Measurements from ENCODE around the gene NFATC2IP. TPM values are rescaled to one million over a fixed set of nuclear protein-coding genes. Genes with fewer than 3 reads are reported as not detected.
A peak's percentile ranks its signal among the peaks of the same experiment; 100 is the strongest.

The NFATC2IP gene
- total RNA-seq, 1 donor from 2014 or later: 20.8 TPM

DNA sequence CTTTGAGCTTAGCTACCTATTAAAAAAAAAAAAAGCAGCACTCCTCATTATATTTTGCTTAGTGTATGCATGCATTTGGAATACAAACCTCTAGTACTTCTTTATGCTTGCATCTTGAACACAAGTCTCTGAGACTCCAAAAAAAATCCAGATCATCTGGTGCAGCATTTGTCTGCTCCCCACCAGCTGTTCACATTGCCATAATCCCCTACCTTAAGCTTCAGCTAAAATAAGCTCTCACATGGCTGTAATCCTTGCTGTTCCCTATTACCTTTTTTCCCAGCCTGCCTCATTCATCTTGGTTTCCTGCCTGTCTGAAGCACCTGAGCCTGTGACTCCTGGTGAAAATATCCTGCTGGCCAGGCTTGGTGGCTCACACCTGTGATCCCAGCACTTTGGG lies 7.5 kb upstream of the NFATC2IP start:
- H3K27me3 ChIP-seq (ENCODE audit: control insufficient read depth, insufficient read depth, low read length): no peaks in the 10 kb centered on the region
- DNase-seq (ENCODE audit: low read depth): no peak
- TF ChIP-seq, protein P1, sequence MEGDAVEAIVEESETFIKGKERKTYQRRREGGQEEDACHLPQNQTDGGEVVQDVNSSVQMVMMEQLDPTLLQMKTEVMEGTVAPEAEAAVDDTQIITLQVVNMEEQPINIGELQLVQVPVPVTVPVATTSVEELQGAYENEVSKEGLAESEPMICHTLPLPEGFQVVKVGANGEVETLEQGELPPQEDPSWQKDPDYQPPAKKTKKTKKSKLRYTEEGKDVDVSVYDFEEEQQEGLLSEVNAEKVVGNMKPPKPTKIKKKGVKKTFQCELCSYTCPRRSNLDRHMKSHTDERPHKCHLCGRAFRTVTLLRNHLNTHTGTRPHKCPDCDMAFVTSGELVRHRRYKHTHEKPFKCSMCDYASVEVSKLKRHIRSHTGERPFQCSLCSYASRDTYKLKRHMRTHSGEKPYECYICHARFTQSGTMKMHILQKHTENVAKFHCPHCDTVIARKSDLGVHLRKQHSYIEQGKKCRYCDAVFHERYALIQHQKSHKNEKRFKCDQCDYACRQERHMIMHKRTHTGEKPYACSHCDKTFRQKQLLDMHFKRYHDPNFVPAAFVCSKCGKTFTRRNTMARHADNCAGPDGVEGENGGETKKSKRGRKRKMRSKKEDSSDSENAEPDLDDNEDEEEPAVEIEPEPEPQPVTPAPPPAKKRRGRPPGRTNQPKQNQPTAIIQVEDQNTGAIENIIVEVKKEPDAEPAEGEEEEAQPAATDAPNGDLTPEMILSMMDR (IDR thresholded peaks at IDR 0.05; ENCODE audit: insufficient read depth, low read length, poor library complexity, severe bottlenecking): no peak
- H3K4me3 ChIP-seq (ENCODE audit: low read depth, low read length): no peak overlapping the region
- H3K36me3 ChIP-seq (ENCODE audit: control insufficient read depth, insufficient read depth, low read length): no peaks in the 10 kb centered on the region

- H3K4me3 ChIP-seq (ENCODE audit: low read depth, low read length): no peak overlapping the region
- no peak for DNase-seq (ENCODE audit: low read depth)
- TF ChIP-seq, protein P1 (IDR thresholded peaks at IDR 0.05; ENCODE audit: insufficient read depth, low read length, poor library complexity, severe bottlenecking): no peak
- no peaks in the 10 kb centered on the region for H3K27me3 ChIP-seq (ENCODE audit: control insufficient read depth, insufficient read depth, low read length)
- no peaks in the 10 kb centered on the region for H3K36me3 ChIP-seq (ENCODE audit: control insufficient read depth, insufficient read depth, low read length)
Measured at GRCh38 chr16:28946681-28947080, 4.1 kb upstream of the NFATC2IP start.

GRCh38 chr16:28951410-28951943 lies 740 bp downstream of the NFATC2IP start:
- no peaks in the 10 kb centered on the region for H3K36me3 ChIP-seq (ENCODE audit: control insufficient read depth, insufficient read depth, low read length)
- DNase-seq (ENCODE audit: low read depth): no peak
- peak overlapping the region; percentile 73 for H3K4me3 ChIP-seq (ENCODE audit: low read depth, low read length)
- no peaks in the 10 kb centered on the region for H3K27me3 ChIP-seq (ENCODE audit: control insufficient read depth, insufficient read depth, low read length)
- TF ChIP-seq, protein P1 (IDR thresholded peaks at IDR 0.05; ENCODE audit: insufficient read depth, low read length, poor library complexity, severe bottlenecking): no peak

- DNase-seq (ENCODE audit: low read depth): no peak
- TF ChIP-seq, protein P1 (IDR thresholded peaks at IDR 0.05; ENCODE audit: insufficient read depth, low read length, poor library complexity, severe bottlenecking): no peak
- Histone ChIP-seq H3K4me3 (ENCODE audit: low read depth, low read length) (no peak overlapping the region), H3K27me3 (ENCODE audit: control insufficient read depth, insufficient read depth, low read length) (no peaks in the 10 kb centered on the region), H3K36me3 (ENCODE audit: control insufficient read depth, insufficient read depth, low read length) (peaks cover 4% of the 10 kb centered on the region)
Measured at GRCh38 chr16:28958216-28958615, 7.5 kb downstream of the NFATC2IP start.

DNA sequence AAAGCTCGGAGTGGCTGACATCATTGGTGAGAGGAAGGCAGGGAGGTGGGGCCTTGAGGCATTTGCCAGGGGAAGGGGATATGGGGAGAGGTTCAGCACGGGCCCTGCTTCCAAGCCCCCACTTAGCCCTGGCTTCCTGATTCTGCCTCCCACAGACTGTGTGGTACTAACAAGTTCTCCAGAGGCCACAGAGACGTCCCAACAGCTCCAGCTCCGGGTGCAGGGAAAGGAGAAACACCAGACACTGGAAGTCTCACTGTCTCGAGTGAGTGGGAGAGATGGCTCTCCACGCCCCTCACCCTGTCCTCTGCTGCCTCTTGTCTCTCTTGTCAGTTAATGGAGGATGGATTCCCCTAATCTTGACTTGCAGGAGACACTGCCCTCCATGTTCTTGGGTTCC lies 8.1 kb downstream of the NFATC2IP start:
- DNase-seq (ENCODE audit: low read depth): no peak
- Histone ChIP-seq H3K4me3 (ENCODE audit: low read depth, low read length) (no peak overlapping the region), H3K36me3 (ENCODE audit: control insufficient read depth, insufficient read depth, low read length) (peaks cover 4% of the 10 kb centered on the region), H3K27me3 (ENCODE audit: control insufficient read depth, insufficient read depth, low read length) (no peaks in the 10 kb centered on the region)
- TF ChIP-seq, protein P1 (IDR thresholded peaks at IDR 0.05; ENCODE audit: insufficient read depth, low read length, poor library complexity, severe bottlenecking): no peak

- peaks cover 1% of the 10 kb centered on the region for H3K36me3 ChIP-seq (ENCODE audit: control insufficient read depth, insufficient read depth, low read length)
- TF ChIP-seq, protein P1 (IDR thresholded peaks at IDR 0.05; ENCODE audit: insufficient read depth, low read length, poor library complexity, severe bottlenecking): no peak
- no peak for DNase-seq (ENCODE audit: low read depth)
Measured at GRCh38 chr16:28964072-28964471, 13.3 kb downstream of the NFATC2IP start.

More at GRCh38 chr16:28964072-28964471, 13.3 kb downstream of the NFATC2IP start:
- no peak overlapping the region for H3K4me3 ChIP-seq (ENCODE audit: low read depth, low read length)
- no peaks in the 10 kb centered on the region for H3K27me3 ChIP-seq (ENCODE audit: control insufficient read depth, insufficient read depth, low read length)
